ENCODE results near the gene LMF1.

GRCh38 chr16:938136-938535, 32.6 kb downstream of the LMF1 start:
- TF ChIP-seq POLR2A (IDR thresholded peaks at IDR 0.05; ENCODE audit: control extremely low read depth in 1 of 2, low read depth in 2 of 2, low read length in 2 of 2): no peak
- no peak for TF ChIP-seq SP2 (IDR thresholded peaks at IDR 0.05; ENCODE audit: low read length)
- TF ChIP-seq CTCF (IDR thresholded peaks at IDR 0.05; ENCODE audit: control extremely low read depth in 1 of 3, insufficient read depth in 1 of 3, low read depth in 1 of 3, low read length in 3 of 3): no peak
- no peak for TF ChIP-seq RXRA (IDR thresholded peaks at IDR 0.05; ENCODE audit: insufficient read depth, low read depth, low read length)
- TF ChIP-seq MAX (IDR thresholded peaks at IDR 0.05): no peak

Measured in H1 (cell line).